ENCODE results near the gene MTARC1.

MTARC1 gene

GRCh38 chr1:220796530-220796929, 9.8 kb downstream of the MTARC1 start:
- TF ChIP-seq CTCF (IDR thresholded peaks at IDR 0.05; ENCODE audit: insufficient read depth, low read length), result no peak
- no peak overlapping the region for H3K4me3 ChIP-seq (replicated peaks; ENCODE audit: insufficient read depth, low read length)
- H3K27me3 ChIP-seq (ENCODE audit: insufficient read depth, poor library complexity, severe bottlenecking), result no peaks in the 10 kb centered on the region
- DNase-seq (ENCODE audit: low read depth in 1 of 2, low spot score in 1 of 2), result no peak
- H3K27ac ChIP-seq (replicated peaks), result no peak overlapping the region

GRCh38 chr1:220797044-220797443, 10.3 kb downstream of the MTARC1 start:
- Histone ChIP-seq H3K27me3 (ENCODE audit: insufficient read depth, poor library complexity, severe bottlenecking) (no peaks in the 10 kb centered on the region), H3K27ac (replicated peaks) (no peak overlapping the region), H3K4me3 (replicated peaks; ENCODE audit: insufficient read depth, low read length) (no peak overlapping the region)
- TF ChIP-seq POLR2AphosphoS5 (IDR thresholded peaks at IDR 0.05; ENCODE audit: low read depth) (no peak), CTCF (IDR thresholded peaks at IDR 0.05; ENCODE audit: insufficient read depth, low read length) (no peak), GABPA (IDR thresholded peaks at IDR 0.05; ENCODE audit: low read depth) (no peak), REST (IDR thresholded peaks at IDR 0.05; ENCODE audit: insufficient replicate concordance, low read depth) (no peak), SPI1 (IDR thresholded peaks at IDR 0.05; ENCODE audit: borderline replicate concordance, low read depth) (no peak)
- DNase-seq (ENCODE audit: low read depth in 1 of 2, low spot score in 1 of 2), result no peak

GRCh38 chr1:220797553-220797952, 10.8 kb downstream of the MTARC1 start:
- H3K27ac ChIP-seq (replicated peaks), result no peak overlapping the region
- no peak for DNase-seq (ENCODE audit: low read depth in 1 of 2, low spot score in 1 of 2)
- H3K27me3 ChIP-seq (ENCODE audit: insufficient read depth, poor library complexity, severe bottlenecking), result no peaks in the 10 kb centered on the region
- no peak overlapping the region for H3K4me3 ChIP-seq (replicated peaks; ENCODE audit: insufficient read depth, low read length)
- TF ChIP-seq CTCF (IDR thresholded peaks at IDR 0.05; ENCODE audit: insufficient read depth, low read length) (no peak), GABPA (IDR thresholded peaks at IDR 0.05; ENCODE audit: low read depth) (no peak), REST (IDR thresholded peaks at IDR 0.05; ENCODE audit: insufficient replicate concordance, low read depth) (no peak), SPI1 (IDR thresholded peaks at IDR 0.05; ENCODE audit: borderline replicate concordance, low read depth) (no peak), POLR2AphosphoS5 (IDR thresholded peaks at IDR 0.05; ENCODE audit: low read depth) (no peak)

DNA sequence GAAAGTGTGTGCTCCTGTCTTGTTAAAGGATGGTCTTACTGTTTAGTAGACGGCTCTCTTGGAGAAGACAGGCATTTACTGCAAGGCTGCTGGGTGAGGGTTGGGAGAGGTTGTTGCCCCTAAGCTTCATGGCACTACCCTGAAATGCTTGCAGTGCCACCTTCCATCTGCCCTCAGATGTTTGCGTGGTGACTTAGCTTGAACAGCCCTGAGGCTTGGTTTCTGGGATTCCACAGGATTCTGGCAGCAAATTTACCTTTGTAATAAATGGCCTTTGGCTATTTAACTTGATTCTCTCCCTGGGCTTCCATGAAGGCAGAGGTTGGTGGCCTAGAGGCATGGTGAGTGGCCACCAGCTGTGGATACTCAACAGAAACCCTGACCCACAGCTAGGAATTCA, 11.6 kb downstream of the MTARC1 start:
- Histone ChIP-seq H3K27me3 (ENCODE audit: insufficient read depth, poor library complexity, severe bottlenecking) (no peaks in the 10 kb centered on the region), H3K4me3 (replicated peaks; ENCODE audit: insufficient read depth, low read length) (no peak overlapping the region), H3K27ac (replicated peaks) (no peak overlapping the region)
- DNase-seq (ENCODE audit: low read depth in 1 of 2, low spot score in 1 of 2), result no peak
- TF ChIP-seq GABPA (IDR thresholded peaks at IDR 0.05; ENCODE audit: low read depth), result no peak
- no peak for TF ChIP-seq SPI1 (IDR thresholded peaks at IDR 0.05; ENCODE audit: borderline replicate concordance, low read depth)
- TF ChIP-seq POLR2AphosphoS5 (IDR thresholded peaks at IDR 0.05; ENCODE audit: low read depth), result no peak
- TF ChIP-seq REST (IDR thresholded peaks at IDR 0.05; ENCODE audit: insufficient replicate concordance, low read depth), result no peak
- no peak for TF ChIP-seq CTCF (IDR thresholded peaks at IDR 0.05; ENCODE audit: insufficient read depth, low read length)
